GM13977 (cell line): ENCODE data around the gene PIGL.
"Not testable (repeated sequence)": the region's sequence is repeated elsewhere in the genome, so short reads cannot be mapped to it uniquely, and the experiment has no call there.

ENCODE experiments used
- DNase-seq: peaks from one replicate; pipeline ENCODE4 v3.0.0; 2012; ENCODE audit warnings: low spot score
- in situ Hi-C: fragments of 300-500 bp; cut with MboI; formaldehyde crosslinking; loops from one replicate; pipeline ENCODE4 v1.12.0; 2022; ENCODE audit warnings: low sequenced_read_pairs, low pct_unique_long_range_greater_than_20kb, mixed read lengths, inconsistent platforms; ENCODE audit not compliant: unreplicated experiment
- TF ChIP-seq, protein P1 (sequence below): IDR thresholded peaks from 2 replicates; pipeline ENCODE4 v1.5.1; 2012; ENCODE audit warnings: mild to moderate bottlenecking, control low read depth; ENCODE audit not compliant: insufficient read depth; ENCODE audit errors: extremely low read depth, missing control alignments

The PIGL gene

DNA sequence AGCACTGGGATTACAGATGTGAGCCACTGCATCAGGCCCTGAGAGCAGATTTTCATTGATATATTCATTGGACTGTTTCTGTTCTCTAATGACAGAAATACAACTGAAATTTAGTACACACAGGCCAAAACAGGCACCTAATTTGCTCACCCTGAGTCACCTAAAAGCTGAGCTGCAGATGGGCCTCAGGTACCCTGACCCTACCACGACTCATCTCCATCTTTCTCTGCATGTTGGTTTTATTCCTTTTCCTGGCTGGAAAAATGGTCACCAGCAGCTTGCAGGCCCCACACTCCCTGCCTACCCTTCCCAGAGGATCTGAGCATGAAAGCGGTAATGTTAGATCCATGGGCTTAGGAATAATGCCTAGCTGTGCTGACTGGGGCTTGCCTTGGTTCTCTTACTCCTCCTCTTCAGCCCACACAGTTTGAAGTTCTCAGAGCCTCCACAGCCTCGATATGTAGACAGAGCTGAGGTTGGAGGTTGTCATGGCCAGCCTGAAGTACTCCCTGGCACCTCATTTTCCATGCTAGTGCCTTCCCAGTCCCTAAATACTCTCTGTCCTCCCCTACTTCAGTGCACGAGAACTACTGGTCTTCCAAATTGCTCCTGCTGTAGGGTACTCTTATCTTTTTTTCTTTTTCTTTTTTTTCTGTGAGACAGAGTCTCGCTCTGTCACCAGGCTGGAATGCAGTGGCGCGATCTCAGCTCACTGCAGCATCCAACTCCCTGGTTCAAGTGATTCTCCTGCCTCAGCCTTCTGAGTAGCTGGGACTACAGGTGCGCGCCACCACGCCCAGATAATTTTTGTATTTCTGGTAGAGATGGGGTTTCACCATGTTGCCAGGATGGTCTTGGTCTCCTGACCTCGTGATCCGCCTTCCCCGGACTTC, 85.2 kb downstream of the PIGL start:
- in situ Hi-C loops: no loop called here
- no peak for DNase-seq
- TF ChIP-seq, protein P1, sequence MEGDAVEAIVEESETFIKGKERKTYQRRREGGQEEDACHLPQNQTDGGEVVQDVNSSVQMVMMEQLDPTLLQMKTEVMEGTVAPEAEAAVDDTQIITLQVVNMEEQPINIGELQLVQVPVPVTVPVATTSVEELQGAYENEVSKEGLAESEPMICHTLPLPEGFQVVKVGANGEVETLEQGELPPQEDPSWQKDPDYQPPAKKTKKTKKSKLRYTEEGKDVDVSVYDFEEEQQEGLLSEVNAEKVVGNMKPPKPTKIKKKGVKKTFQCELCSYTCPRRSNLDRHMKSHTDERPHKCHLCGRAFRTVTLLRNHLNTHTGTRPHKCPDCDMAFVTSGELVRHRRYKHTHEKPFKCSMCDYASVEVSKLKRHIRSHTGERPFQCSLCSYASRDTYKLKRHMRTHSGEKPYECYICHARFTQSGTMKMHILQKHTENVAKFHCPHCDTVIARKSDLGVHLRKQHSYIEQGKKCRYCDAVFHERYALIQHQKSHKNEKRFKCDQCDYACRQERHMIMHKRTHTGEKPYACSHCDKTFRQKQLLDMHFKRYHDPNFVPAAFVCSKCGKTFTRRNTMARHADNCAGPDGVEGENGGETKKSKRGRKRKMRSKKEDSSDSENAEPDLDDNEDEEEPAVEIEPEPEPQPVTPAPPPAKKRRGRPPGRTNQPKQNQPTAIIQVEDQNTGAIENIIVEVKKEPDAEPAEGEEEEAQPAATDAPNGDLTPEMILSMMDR: no peak

DNA sequence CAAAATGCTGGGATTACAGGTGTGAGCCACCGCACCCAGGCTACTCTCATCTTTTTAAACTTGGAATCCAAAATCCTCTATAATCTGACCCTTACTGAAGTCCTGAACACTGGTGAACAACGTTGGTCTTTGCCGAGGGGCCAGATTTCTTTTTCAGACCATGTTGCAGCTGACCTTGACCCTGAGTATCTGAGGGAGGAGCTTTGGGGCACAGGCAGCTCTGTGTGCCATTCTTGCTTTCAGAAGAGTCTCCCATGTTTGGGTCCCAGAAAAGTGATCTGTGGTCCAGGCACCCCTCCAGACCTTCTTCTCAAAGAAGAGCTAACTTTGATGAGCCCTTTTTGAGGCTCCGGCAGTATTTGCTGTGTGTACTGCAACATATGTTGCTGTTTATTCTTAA, 85.8 kb downstream of the PIGL start:
- in situ Hi-C loops: no loop called here
- TF ChIP-seq, protein P1: no peak
- no peak for DNase-seq

DNA sequence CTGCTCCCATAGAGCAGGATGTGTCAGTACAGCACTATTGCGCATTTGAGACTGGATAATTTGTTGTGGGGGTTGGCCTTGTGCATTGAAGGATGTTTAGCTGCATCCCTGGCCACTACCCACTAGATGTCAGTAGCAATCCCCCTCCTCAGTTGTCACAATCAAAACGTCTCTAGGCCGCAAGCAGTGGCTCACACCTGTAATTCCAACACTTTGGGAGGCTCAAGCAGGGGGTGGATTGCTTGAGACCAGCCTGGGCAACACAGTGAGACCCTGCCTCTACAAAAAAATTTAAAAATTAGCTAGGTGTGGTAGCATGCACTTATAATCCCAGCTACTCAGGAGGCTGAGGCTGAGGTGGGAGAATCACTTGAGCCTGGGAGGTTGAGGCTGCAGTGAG, 87.8 kb downstream of the PIGL start:
- DNase-seq: no peak
- TF ChIP-seq, protein P1: peak; percentile 58
- in situ Hi-C loops: no loop called here

DNA sequence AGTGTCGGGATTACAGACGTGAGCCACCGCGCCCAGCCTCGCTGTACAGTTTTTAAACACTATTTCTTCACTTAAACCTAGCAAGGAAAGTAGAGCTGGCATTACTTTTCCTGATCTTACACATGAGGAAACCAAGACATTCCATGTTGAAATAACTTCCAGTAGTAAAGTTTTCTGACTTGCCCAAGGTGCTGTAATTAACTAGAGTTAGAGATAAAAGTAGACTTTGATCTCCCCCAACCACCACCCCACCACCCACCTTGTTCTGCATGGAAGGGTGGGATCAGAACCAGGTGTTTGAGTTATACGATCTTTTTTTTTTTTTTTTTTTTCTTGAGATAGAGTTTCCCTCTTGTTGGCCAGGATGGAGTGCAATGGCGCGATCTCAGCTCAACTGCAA, 89.2 kb downstream of the PIGL start:
- DNase-seq: no peak
- TF ChIP-seq, protein P1: no peak
- in situ Hi-C loops: no loop called here

DNA sequence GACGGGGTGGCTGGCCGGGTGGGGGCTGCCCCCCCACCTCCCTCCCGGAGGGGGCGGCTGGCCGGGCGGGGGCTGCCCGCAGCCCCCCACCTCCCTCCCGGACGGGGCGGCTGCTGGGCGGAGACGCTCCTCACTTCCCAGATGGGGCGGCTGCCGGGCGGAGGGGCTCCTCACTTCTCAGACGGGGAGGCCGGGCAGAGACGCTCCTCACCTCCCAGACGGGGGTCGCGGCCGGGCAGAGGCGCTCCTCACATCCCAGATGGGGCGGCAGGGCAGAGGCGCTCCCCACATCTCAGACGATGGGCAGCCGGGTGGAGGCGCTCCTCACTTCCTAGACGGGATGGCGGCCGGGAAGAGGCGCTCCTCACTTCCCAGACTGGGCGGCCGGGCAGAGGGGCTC, 95.1 kb downstream of the PIGL start:
- in situ Hi-C loops, DNase-seq: not testable (repeated sequence)

DNA sequence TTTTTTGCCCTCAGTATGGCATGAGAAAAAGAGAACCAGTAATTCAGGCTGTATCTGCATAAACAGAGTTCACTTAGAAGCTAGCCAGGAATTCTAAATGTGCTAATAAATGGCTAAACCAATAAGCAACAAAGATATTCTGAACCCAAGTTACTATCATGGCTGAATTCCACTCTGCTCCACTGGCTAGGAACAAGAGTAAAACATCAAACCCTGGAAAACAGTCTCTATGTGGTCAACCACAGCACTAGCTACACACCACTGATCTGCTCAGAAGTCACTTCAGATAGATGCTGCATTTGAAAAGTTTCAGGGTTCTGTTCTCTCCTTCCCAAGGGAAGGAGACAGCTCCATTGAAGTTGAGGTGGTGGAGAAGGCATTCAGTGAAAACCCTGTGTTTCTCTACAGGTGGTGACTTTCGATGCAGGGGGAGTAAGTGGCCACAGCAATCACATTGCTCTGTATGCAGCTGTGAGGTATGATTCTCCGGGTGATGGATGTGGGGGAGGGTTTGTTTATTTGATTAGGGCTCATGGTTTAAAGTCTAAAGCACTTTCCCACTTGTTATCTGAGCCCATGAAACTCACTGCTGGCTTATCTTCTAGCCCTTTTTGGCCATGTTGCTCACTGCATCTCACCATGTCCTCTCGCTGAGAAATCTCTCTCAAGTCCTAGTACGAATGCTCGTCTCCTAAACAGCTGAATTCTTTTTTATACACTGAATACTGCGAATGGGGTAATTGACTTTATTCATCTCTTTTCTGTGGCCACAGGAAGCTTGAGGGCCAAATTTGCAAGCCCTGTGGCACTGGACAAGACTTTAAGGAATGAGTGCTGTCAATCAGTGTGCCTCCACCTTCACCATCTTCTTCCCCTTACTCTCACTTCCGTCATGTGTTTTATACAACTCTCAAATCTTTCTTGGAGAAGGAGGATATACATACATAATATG, 96.4 kb downstream of the PIGL start:
- no peak for DNase-seq
- in situ Hi-C loops: no loop called here

More for the DNA sequence above, 96.4 kb downstream of the PIGL start:
- TF ChIP-seq, protein P1: no peak
